Neutrophil (primary cell): ENCODE measurements around the gene NIM1K.

Experiments
- H3K27ac ChIP-seq: fragments of 200-600 bp; sonication (generic); 2 replicates; pipeline ENCODE4 v1.5.1; 2016; ENCODE audit warnings: mild to moderate bottlenecking, moderate library complexity
- H3K27me3 ChIP-seq: fragments of 200-600 bp; sonication (generic); 2 replicates; pipeline ENCODE4 v1.6.0; 2016; ENCODE audit warnings: mild to moderate bottlenecking
- H3K36me3 ChIP-seq: fragments of 200-600 bp; sonication (generic); 2 replicates; pipeline ENCODE4 v1.5.1; 2017
- H3K4me1 ChIP-seq, 2 experiments: fragments of 200-600 bp in 1 of 2; sonication (generic) in 1 of 2; 1 replicate in 1 of 2; 2 replicates in 1 of 2; pipeline versions ENCODE4 v1.5.1 to v1.6.1; 2013 to 2016; ENCODE audit warnings: low read depth in 1 of 2, low read length in 1 of 2, mild to moderate bottlenecking in 1 of 2, moderate library complexity in 1 of 2; ENCODE audit not compliant: control insufficient read depth in 1 of 2, insufficient read depth in 1 of 2
- H3K4me3 ChIP-seq, 2 experiments: fragments of 200-600 bp in 1 of 2; sonication (generic) in 1 of 2; 1 replicate in 1 of 2; 2 replicates in 1 of 2; pipeline ENCODE4 v1.5.1; 2013 to 2016; ENCODE audit warnings: low read depth in 1 of 2, low read length in 1 of 2, mild to moderate bottlenecking in 1 of 2, moderate library complexity in 1 of 2
- H3K9me3 ChIP-seq: fragments of 200-600 bp; sonication (generic); 2 replicates; pipeline ENCODE4 v1.5.1; 2016
- TF ChIP-seq, protein P1 (sequence below): fragments of 200-600 bp; sonication (generic); IDR thresholded peaks from 2 replicates; pipeline ENCODE4 v1.5.1; 2016; ENCODE audit warnings: antibody characterized with exemption

The NIM1K gene

DNA sequence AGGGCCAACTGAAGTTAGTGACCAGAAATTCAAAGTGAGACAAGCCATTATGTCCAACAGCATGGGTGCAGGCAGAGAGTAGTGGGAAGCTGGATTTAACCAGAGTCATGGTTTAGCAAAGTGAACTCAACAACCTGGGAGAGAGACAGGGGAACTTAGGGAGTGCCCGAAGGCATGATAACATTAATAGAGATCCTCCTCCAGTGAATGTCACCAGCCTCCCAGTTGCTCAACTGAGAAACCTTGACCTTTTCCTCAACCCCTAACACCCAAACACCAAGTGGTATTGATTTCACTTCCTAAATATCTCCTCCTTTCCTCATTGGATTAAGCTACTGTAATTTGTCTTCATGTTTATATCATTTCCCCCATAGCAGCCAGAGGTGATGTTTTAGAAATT lies 78.6 kb downstream of the NIM1K start:
- Histone ChIP-seq H3K27ac (no peak overlapping the region), H3K36me3 (no peaks in the 10 kb centered on the region), H3K27me3 (peaks cover 16% of the 10 kb centered on the region), H3K4me1 (no peaks in the 10 kb centered on the region), H3K9me3 (no peaks in the 10 kb centered on the region), H3K4me3 (no peak overlapping the region)
- TF ChIP-seq, protein P1, sequence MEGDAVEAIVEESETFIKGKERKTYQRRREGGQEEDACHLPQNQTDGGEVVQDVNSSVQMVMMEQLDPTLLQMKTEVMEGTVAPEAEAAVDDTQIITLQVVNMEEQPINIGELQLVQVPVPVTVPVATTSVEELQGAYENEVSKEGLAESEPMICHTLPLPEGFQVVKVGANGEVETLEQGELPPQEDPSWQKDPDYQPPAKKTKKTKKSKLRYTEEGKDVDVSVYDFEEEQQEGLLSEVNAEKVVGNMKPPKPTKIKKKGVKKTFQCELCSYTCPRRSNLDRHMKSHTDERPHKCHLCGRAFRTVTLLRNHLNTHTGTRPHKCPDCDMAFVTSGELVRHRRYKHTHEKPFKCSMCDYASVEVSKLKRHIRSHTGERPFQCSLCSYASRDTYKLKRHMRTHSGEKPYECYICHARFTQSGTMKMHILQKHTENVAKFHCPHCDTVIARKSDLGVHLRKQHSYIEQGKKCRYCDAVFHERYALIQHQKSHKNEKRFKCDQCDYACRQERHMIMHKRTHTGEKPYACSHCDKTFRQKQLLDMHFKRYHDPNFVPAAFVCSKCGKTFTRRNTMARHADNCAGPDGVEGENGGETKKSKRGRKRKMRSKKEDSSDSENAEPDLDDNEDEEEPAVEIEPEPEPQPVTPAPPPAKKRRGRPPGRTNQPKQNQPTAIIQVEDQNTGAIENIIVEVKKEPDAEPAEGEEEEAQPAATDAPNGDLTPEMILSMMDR = no peak

DNA sequence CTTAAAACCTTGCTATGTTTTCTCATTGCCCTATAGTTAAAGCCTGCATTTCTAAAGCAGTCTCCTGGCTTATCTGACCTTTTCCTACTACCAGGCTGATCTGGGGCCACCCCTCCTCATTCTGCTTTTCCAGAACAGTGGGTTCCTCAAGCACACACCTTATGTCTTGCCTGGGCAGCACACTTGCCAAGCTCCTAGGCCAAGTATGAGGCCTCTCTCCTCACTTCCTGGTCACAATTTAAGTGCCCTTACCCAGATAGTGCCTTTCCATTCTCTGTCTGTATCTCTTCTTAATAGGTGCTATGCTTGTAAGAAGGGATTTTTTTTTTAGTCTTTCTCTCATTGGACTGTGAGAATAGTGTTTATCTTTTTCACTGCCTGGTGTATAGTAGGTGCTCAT lies 81.5 kb downstream of the NIM1K start:
- no peak overlapping the region for H3K4me3 ChIP-seq
- H3K36me3 ChIP-seq = no peaks in the 10 kb centered on the region
- H3K27ac ChIP-seq = no peak overlapping the region
- no peaks in the 10 kb centered on the region for H3K4me1 ChIP-seq
- peaks cover 16% of the 10 kb centered on the region for H3K27me3 ChIP-seq
- TF ChIP-seq, protein P1 = no peak
- no peaks in the 10 kb centered on the region for H3K9me3 ChIP-seq

GRCh38 chr5:43274435-43275114 lies 82.5 kb downstream of the NIM1K start:
- TF ChIP-seq, protein P1 = no peak
- Histone ChIP-seq H3K27me3 (peaks cover 16% of the 10 kb centered on the region), H3K36me3 (no peaks in the 10 kb centered on the region), H3K4me1 (no peaks in the 10 kb centered on the region), H3K27ac (no peak overlapping the region), H3K9me3 (no peaks in the 10 kb centered on the region), H3K4me3 (no peak overlapping the region)

DNA sequence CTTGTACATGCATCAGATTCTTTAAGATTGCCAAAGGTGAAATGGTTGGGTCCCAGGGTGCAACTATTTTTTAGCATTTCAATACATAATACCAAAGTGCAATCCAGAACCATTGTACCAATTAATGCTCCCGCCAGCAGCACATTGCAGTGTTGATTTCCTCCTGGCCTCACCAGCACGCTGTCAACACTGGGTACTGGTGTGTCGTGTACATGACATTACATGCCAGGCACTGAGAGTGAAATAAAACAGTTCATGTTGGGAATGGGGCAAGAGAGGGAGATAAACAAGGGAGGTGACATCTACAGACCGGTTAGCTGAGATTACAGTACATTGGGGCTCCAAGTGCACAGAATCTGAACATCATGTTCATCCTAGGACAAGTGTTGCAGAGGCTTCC lies 83.4 kb downstream of the NIM1K start:
- TF ChIP-seq, protein P1 = no peak
- Histone ChIP-seq H3K27me3 (peaks cover 16% of the 10 kb centered on the region), H3K9me3 (no peaks in the 10 kb centered on the region), H3K4me1 (no peaks in the 10 kb centered on the region), H3K36me3 (no peaks in the 10 kb centered on the region), H3K27ac (no peak overlapping the region), H3K4me3 (no peak overlapping the region)

DNA sequence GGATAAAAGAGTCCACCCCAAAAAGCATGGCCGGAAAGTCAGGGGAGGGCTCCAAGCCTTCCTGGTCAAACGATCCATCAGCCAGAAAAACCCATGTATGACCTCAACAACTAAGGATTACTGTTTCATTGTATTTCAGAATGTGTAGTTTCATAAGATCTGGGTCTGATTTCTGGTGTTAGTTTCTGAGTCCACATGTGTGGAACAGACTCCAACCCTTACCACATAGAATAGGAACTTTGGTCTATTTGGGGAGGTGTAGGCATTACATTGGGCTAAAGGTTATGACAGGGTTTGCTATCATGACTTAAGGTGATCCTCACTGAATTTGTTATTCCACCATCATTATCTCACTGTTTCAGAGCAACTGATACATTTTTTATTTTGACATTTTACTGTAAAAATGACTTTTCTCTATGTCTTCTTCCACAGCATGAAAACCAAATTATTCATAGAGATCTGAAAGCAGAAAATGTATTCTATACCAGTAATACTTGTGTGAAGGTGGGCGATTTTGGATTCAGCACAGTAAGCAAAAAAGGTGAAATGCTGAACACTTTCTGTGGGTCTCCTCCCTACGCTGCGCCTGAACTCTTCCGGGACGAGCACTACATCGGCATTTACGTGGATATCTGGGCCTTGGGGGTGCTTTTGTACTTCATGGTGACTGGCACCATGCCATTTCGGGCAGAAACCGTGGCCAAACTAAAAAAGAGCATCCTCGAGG lies 87.7 kb downstream of the NIM1K start:
- Histone ChIP-seq H3K9me3 (no peaks in the 10 kb centered on the region), H3K27me3 (peaks cover 8% of the 10 kb centered on the region), H3K36me3 (no peaks in the 10 kb centered on the region), H3K27ac (no peak overlapping the region), H3K4me1 (no peaks in the 10 kb centered on the region), H3K4me3 (no peak overlapping the region)
- TF ChIP-seq, protein P1 = no peak
